OCI-LY7 (cell line): ENCODE results near the gene CFAP119.

Source experiments
- CTCF ChIP-seq: fragments of 200-600 bp; sonication (generic); conservative IDR thresholded peaks from 2 replicates; pipeline ENCODE4 v1.5.1; 2014; ENCODE audit warnings: mild to moderate bottlenecking, antibody characterized with exemption, low read length, moderate library complexity, mixed read lengths
- EZH2phosphoT487 ChIP-seq: fragments of 200-600 bp; sonication (generic); IDR thresholded peaks from 2 replicates; pipeline ENCODE4 v1.6.1; 2018; ENCODE audit warnings: low read depth, borderline replicate concordance, mild to moderate bottlenecking, mixed run types, antibody characterized with exemption, low read length, moderate library complexity, mixed read lengths

DNA sequence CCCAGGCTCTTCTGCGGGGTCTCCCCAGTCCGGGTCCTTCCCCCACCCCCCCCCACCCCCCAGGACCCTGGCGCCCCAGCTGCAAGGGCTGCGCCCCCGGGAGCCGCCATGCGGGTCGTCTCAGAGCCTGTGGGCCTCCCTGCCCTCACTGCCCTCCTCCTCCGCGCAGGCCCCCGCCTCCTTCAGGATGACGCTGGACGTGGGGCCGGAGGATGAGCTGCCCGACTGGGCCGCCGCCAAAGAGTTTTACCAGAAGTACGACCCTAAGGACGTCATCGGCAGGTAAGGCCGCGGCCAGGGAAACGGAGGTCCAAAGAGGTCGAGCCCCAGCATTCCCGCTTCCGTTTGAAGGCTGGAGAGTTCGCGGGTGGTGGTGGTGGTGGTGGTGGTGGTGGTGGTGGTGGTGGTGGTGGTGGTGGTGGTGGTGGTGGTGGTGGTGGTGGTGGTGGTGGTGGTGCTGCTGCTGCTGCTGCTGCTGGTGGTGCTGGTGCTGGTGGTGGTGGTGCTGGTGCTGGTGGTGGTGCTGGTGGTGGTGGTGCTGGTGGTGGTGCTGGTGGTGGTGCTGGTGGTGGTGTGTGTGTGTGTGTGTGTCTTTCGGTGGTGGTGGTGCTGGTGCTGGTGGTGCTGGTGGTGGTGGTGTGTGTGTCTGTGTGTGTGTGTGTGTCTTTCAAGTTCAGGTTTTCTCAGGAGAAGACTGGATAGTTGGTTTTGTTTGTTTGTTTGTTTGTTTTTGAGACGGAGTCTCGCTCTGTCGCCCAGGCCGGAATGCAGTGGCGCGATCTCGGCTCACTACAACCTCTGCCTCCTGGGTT lies 13.0 kb downstream of the CFAP119 start:
- TF ChIP-seq CTCF = no peak
- no peak for TF ChIP-seq EZH2phosphoT487
